HG02884 (cell line): ENCODE measurements around the gene PDZD2.
"Not testable (repeated sequence)": the region's sequence is repeated elsewhere in the genome, so short reads cannot be mapped to it uniquely, and the experiment has no call there.

Source experiments
- ATAC-seq: cut with Tn5 transposase; IDR thresholded peaks from one replicate; pipeline ENCODE4 v1.9.1; 2021; ENCODE audit warnings: mild to moderate bottlenecking, moderate library complexity; ENCODE audit not compliant: unreplicated experiment

PDZD2 gene

DNA sequence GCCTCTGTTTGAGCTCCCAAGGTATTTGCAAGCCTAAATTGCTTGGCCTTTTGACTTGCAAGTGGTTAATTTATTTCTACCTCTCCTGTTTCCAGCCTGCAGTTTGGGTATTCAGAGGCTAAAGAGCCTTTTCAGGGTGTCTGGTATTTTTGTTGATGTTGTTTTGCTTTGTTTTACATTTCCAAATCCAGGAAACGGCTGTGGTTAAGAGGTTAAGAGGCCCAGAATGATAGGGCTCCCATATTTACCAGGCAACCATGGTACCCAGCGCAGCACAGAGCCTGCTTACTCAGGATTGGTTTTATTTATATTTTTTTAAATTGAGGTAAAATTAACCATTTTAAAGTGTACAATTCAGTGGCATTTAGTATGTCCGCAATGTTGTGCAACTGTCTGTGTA, 92.1 kb downstream of the PDZD2 start:
- no peak for ATAC-seq

DNA sequence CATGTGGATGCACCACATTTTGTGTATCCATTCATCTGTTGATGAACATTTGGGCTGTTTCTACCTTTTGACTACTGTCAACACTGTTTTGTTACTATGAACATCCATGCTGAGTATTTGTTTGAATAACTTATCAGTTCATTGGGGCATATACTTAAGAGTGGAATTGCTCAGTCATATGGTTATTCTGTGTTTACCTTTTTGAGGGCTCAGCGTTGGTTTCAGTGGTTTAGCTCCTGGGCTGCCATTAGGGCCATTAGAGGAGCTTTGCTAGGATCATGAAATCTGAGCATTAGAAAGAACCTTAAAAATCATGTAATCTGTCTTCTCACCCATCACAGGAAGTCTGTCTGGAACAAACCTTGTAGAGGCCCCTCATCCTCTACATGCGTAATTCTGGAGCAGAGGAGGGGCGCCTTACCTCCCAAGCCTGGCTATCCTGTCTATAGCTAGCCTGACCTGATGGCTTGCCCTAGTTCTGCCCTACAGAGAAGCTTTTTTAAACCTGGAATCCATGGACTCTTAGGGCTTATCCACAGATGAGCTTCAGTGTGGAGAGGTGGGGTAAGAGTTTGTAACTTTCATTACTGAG, 92.9 kb downstream of the PDZD2 start:
- no peak for ATAC-seq

DNA sequence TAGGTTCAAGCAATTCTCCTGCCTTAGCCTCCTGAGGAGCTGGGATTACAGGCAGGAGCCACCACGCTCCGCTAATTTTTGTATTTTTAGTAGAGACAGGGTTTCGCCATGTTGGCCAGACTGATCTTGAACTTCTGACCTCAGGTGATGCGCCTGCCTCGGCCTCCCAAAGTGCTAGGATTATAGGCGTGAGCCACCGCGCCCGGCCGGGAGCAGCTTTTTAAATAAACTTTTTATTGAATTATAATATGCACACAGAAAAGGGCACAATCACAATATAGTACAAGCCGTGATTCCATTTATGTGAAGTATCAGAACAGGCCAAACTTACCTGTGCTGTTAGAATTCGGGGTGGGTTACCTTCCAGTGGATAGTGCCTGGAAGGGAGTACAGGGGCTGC, 93.9 kb downstream of the PDZD2 start:
- not testable (repeated sequence) for ATAC-seq

DNA sequence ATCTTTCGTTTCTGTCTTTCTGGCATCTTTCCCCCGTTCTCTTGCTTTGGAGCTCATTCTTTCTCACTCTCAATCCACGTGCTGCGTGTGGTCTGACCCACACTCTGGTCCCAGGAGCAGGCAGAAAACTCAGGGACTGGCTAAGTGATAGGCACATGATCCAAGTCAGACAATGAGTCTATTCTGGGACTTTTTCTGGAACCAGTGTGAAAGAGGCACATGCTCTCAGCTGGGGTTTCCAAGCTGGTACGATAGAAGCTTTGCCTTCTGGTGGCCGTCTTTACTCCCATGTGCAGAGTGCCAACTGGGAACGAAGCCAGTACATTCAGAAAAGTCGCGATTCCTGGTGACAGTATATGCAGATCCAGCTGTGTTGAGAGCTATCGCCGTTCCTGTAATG, 94.4 kb downstream of the PDZD2 start:
- ATAC-seq = no peak

DNA sequence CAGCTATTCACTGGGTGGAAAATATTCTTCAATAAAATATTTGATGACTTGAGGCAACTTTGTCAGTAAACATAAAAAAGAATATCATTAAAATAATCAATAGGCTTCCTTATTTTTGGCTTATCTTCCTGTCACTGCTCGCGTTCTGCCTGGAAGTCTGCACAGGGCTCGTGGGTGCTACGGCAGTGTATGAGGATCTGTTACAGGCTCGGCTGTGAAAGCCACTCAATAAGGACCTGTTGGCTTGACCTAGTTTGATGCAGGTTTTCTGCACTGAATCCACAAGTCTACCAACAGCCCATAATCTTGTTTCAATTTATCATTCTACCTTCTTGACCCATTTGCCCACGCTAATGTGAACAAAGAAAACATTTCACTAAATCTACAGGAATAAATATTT, 97.2 kb downstream of the PDZD2 start:
- ATAC-seq = no peak

DNA sequence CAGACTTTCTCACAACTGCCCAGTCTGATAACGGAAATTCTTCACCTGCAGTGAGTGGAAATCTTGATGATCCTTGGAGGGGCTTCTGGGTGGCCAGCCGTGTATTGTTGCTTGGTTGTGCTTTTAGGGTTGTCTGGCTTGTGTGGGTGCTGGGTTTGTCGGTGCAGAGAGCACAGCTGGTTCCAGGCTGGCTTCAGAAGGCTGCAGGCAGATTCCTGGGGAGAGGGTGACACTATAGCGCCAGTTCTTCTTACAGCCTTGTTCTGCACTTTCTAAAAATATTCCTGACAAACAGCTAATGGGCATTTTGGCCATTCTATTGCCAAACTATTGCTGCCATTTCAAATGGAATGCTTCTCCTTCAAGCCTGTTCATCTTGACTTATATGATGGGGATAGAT, 99.3 kb downstream of the PDZD2 start:
- ATAC-seq = no peak

DNA sequence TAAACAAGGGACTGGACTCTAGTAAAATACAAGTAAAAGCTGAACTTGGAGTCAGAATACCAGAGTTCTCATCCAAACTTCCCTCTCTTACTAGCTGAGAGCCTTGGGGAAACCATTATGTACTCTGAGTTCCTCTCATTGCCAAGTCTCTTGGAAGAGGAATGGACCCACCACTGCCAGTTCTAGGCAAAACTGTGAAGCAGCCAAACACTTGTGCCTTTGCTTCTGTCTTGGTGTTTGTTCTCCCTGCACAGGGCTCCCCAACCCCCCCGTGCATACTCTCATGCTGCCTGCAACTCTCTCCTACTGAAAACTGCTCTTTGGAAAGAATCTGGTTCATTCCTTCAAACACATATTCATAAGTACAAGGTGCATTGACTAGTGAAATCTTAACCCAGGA, 102.6 kb downstream of the PDZD2 start:
- ATAC-seq = no peak

DNA sequence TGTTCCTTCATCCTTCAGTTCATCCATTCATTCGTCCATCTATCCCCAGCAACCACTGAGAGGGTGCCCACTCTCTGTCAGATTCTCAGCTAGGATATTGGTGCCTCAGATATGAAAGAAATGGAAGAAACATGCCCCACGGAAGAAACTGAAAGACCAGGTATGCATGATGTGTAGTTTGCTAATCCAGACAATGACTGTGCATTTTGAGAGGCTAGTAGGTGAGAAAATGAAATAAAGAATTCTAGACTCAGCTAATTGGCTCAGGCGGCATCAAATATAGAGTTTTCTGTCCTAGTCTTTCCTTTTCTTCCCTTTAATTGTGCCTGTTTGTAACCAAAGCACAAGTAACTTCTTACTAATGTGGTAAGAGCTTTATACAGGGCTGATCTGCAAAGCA, 104.7 kb downstream of the PDZD2 start:
- ATAC-seq = no peak

DNA sequence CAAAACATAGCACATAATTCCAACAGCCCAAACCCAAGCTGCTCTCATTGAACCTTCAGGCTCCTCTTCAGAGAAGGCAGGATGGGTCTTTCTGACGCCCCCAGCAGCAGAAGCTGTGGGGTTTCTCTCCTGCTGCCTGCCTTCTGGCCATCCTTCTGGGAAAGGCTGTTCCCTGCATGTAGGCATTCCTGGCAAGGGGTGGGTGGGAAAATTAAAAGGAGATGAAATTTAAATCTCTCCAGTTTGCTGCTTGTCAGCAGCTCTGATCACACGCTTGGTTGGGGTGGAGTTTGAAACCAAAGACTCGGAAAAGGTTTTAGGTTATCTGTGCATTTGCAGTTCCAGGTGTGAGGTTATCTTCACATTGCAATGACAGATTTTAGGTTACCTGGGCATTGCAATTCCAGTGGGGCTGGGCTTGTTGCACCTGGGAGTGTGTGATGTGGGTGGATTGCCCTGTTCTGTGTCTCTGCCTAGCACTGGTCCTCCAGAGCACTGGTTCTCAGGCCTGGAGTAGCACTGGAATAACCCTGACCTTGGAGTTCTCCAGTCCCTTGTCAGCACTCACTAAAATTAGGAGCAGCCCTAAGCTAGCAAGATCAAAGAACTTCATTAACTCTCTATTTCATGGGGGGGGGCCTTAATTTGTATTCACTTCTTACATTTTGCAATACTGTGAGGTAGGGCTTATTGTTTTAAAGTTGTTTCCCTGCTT, 109.7 kb downstream of the PDZD2 start:
- no peak for ATAC-seq

DNA sequence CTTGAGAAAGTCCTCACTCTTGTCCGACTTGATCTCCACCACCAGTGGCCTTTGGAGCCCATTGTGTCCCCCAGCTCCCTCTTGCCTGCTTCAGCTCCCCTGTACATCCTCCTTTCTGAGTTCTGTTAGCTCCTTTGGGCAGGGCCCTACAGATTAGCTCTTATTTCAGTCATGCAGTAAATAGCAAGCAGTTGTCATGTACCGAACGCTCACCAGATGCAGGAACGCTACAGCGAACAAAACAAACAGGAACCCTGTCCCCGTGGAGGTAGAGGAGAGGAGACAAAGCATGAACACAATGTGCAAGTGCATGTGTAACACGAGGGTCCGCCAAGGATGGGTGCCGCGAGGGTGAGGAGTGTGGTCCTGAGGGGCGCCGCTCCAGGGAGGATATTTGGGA, 111.3 kb downstream of the PDZD2 start:
- no peak for ATAC-seq

DNA sequence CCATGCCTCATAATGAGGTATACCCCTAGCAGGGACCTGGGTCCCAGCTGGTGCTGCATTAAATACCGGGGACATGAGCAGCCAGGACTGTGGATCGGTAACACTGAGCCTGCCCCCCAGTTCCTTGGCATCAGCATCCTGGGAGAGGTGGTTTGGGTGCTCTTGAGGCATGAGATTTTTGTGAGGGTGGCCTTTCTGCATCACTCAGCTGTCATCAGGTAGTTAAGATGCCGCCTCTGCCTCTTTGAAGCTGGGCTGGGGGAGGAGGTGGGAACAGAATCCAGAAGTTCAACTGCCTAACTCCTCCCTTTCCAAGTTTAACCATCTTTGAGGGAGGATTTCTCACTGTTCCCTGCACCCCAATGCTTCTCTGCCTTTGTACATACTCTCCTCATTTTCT, 112.7 kb downstream of the PDZD2 start:
- no peak for ATAC-seq

DNA sequence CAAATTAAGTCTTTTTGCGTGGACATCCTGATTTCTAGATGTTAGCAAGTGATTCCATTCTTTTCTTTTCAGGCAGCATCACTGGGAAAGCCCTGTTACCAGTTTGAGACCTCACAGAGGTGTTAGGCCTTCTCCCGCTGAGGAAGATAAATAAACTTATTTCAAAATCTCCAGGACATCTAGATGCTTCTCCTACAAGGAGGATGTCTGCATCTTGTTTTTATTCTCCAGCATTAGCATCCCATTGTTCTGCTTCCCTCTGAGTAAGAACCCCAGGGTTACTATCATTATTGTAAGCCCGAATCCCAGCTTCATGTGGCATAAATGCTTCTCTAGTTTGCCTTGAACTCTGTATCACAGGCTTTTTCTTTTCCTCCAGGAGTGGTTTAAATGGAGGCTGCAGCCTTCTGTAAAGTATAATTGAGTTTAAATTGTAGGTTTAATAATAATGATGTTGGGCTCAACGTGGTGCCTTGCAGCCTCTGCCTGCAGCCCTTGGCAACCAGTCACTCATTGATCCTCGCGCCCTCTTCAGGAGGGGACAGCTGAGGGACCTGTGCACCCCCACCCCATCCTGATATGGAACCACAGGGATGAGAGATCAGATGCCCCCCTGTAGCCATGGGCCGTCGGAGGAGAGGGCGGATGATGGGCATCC, 114.9 kb downstream of the PDZD2 start:
- no peak for ATAC-seq

DNA sequence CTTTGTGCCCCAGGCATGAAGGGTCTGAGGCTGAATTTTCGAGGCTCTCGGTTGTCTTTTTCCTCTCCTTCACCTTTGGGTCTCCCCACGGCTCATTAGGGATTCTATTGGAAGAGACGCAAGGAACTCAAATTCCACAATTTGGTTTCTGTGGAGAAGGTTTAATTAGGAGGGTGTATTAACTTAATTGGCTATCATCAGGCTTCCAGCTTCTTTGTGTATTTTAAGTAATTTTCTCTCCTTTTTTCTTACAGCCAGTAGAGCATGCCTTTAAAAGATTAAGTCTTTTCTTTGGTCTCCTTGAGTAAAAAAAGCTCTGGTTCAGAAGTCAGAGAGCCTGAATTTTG, 115.4 kb downstream of the PDZD2 start:
- no peak for ATAC-seq

DNA sequence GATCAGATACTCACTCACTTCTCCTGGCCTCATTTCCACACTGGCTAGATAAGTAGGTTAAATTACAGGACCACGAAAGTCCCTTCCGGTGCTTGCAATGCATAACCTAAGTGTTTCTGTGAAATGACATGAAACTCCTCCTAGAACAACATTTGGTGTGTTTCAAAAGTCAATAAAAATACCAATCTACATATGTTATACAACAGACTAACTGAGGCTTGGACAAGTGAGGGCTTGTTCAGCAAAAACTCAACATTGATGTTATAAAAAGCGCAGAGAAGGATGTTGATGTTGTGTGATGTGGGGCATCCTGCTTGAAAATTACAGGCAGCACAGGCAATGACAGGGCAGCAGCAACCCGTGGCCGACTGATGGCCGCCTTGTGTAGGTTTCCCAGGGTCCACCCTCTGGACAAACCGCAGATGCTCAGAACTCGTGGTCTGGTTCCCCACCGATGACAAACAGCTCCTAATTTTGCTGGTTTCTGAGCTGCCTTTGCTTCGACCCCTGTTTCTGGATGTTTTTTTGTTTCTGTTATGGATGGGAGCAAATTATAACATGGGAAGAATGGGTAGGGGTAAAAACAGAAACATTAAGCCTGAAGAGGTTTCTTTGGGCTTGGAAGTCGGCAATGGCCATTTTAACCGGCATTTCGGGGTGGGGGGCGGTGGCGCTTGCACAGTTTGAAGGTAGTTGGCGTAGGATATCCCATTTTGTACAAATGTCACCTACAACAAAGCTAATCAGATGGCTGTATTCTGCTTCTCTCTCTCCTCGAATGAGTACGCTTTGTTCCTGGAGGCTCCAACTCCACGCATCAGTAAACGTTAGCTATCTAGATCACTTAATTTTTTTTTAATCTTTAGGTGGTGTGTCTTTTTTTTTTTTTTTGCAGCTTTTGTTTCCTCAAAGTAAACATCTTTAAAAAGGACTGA, 116.1 kb downstream of the PDZD2 start:
- no peak for ATAC-seq

DNA sequence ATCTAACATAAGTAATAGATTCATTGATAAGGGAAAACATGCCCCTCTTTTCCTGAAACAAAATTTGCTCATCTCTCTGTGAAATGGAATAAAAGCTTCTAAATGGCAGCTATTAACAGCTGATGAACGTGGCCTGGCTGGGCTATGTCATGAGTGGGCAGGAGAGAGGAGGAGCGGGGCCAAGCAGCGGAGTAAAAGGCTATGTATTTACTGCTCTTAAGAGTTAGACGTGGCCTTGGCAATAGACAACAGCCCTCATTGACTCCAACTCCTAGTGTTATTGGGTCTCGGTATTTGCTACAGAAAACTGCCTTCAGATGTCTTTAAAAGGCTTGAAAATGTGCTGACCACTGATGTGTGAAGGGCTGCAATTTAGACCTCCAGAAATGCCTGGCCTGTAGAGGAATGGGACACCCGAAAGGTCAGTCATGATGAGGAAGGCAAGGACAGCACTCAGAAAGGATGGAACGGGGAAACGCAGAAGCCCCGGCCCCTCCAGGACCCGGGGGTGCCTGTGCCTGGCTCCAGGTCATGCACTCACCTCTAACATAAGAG, 116.8 kb downstream of the PDZD2 start:
- ATAC-seq = no peak

DNA sequence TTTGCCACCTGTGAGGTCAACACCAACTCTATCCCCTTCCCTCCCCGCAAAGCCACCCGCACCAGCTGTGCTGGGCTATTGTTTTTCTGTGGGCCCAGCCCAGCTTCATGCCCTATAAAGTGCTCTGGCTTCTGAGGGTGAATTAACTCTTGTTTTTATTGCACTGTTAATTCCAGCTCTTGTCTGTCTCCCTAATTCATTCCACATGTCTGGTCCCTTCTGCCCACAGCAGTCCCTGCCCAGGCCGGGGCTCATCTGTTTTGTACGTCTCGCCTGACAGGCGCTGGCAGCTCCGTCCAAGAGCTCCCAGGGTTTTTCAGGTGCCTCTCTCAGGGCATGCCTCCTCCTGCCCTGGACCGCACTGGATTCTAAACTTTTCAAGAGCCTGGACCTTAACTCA, 118.9 kb downstream of the PDZD2 start:
- no peak for ATAC-seq

DNA sequence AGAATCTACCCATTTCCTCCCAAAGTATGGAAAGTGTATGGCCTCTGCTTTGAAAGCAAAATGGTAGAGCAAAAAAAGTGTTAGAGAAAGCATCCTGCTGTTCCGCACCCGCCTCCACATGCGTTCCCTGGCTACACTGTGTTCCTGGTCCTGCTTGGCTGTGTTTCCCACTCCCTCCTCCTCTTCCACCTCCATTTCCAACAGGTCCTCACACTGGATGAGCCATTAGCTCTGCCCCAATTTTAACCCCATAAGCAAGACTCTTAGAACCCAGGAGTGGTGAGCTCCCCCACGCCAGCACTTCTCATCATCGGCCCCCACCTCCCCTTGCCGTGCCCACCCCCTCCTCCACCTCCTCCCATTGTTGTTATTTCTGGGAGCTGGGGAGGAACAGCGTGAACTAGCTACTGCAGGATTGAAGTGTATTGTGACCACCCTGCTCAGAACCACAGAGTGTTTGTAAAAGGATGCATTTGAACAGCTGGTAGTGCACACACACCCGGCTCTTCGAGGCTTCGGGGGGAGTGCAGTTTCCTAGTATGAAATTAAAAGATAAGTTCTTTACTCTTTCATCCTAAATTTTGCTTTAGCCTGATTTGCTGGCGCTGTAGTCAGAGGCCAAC, 120.0 kb downstream of the PDZD2 start:
- ATAC-seq = no peak

DNA sequence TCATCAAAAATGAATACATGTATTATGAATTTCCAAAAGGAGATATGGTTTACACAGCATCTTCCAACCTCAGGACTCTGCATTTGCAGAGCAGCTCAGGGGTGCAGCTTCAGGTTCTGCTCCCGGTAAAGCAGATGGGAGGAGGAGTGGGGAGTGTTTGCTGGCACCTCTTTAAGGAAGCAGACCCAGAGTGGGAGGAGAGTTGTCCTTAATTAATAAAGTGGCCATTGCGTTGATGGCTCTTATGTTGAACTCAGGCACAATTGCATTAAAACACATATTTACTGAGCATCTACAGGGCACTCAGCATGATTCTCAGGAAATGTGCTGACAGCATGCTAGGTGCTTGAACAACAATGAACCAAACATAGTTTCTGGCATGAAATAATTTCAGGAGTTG, 121.0 kb downstream of the PDZD2 start:
- ATAC-seq = no peak

DNA sequence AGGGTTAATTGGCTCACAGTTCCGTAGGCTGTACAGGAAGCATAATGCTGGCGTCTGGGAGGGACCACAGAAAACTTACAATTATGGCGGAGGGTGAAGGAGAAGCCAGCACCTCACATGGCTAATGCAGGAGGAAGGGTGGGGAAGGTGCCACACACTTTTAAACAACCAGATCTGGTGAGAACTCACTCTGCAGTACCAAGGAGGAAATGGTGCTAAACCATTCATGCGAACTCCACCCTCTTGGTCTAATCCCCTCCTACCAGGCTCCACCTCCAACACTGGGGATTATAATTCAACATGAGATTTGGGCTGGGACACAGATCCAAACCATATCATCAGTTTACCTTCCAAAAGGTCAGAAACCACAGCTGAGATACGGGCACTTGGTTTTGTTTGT, 122.9 kb downstream of the PDZD2 start:
- ATAC-seq = no peak

DNA sequence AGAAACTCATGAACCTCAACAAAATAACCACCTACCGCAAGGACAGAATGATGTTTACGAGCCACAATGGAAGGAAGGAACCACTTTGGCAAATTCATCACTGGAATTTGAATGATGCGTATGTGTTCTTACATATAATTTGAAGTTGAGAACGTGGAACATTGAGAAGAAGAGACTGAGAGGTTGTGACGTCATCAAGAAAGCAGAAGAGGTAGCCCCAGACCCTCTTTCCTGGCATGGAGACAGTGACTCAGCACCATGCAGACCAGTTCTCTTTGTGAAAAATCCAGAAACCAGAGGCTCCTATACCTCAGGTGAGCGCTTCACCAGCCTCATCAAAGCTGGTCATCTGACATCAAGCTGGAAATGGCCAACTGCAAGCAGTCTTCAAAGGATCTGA, 124.5 kb downstream of the PDZD2 start:
- no peak for ATAC-seq

DNA sequence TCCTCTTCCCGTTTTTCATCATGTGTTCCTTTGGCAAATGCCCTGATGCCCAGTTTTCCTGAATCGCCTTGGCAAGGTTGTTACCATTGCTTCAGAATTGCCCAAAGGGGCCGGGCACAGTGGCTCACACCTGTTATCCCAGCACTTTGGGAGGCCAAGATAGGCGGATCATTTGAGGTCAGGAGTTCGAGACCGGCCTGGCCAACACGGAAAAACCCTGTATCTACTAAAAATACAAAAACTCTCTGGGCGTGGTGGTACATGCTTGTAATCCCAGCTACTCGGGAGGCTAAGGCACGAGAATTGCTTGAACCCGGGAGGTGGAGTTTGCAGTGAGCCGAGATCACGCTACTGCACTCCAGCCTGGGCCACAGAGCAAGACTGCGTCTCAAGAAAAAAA, 125.8 kb downstream of the PDZD2 start:
- not testable (repeated sequence) for ATAC-seq
